Measurements from ENCODE around the gene VEZF1. TPM values are rescaled to one million over a fixed set of nuclear protein-coding genes. Genes with fewer than 3 reads are reported as not detected.

Gene VEZF1
- polyA plus RNA-seq, 2 of the 4 experiments (the other 2 are of a cell fraction): 50.3 to 57.7 TPM

GRCh38 chr17:57988301-57989250 lies 522 bp upstream of the VEZF1 start (continued):
- TF ChIP-seq, protein P1, sequence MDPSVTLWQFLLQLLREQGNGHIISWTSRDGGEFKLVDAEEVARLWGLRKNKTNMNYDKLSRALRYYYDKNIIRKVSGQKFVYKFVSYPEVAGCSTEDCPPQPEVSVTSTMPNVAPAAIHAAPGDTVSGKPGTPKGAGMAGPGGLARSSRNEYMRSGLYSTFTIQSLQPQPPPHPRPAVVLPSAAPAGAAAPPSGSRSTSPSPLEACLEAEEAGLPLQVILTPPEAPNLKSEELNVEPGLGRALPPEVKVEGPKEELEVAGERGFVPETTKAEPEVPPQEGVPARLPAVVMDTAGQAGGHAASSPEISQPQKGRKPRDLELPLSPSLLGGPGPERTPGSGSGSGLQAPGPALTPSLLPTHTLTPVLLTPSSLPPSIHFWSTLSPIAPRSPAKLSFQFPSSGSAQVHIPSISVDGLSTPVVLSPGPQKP (IDR thresholded peaks at IDR 0.05; ENCODE audit: low read depth, low read length): no peak
- TF ChIP-seq CHD2 (IDR thresholded peaks at IDR 0.05; ENCODE audit: low read length, partially characterized antibody) (no peak), NPAS2 (CRISPR knock-in tag; IDR thresholded peaks at IDR 0.05; ENCODE audit: borderline replicate concordance) (no peak), JUNB (IDR thresholded peaks at IDR 0.05) (no peak), FOSB (CRISPR knock-in tag; IDR thresholded peaks at IDR 0.05) (peak; percentile 90; the same call in 1 of the 2 replicates), FOSL2 (IDR thresholded peaks at IDR 0.05) (no peak), FOSL2 (CRISPR knock-in tag; IDR thresholded peaks at IDR 0.05) (peak; percentile 68), POLR2AphosphoS2 (conservative IDR thresholded peaks at IDR 0.05; ENCODE audit: low read length) (peak; percentile 87; the same call in 1 of the 2 replicates), KDM1A (IDR thresholded peaks at IDR 0.05; ENCODE audit: low read depth) (no peak), KDM5A (IDR thresholded peaks at IDR 0.05) (no peak), GATA3 (IDR thresholded peaks at IDR 0.05; ENCODE audit: borderline replicate concordance) (peak; percentile 48), TFCP2L1 (CRISPR knock-in tag; IDR thresholded peaks at IDR 0.05) (peak; percentile 97), HES2 (IDR thresholded peaks at IDR 0.05) (no peak), CHD4 (IDR thresholded peaks at IDR 0.05; ENCODE audit: borderline replicate concordance) (no peak), MYC (IDR thresholded peaks at IDR 0.05; ENCODE audit: borderline replicate concordance, low read length) (no peak), RARB (CRISPR knock-in tag; IDR thresholded peaks at IDR 0.05) (peak; percentile 70; the same call in 1 of the 2 replicates), NR3C1 (IDR thresholded peaks at IDR 0.05) (no peak), CBX8 (IDR thresholded peaks at IDR 0.05) (no peak), POLR2A (IDR thresholded peaks at IDR 0.05; ENCODE audit: low read length) (no peak; the same call in 1 of the 2 replicates), ZC3H11A (IDR thresholded peaks at IDR 0.05) (no peak), HOXB13 (CRISPR knock-in tag; IDR thresholded peaks at IDR 0.05; ENCODE audit: low read depth) (0 out of 2 replicates have a peak, but pooled peaks have one; percentile 30), CTCF (IDR thresholded peaks at IDR 0.05) (peak; percentile 16; the same call in 1 of the 3 replicates), RCOR1 (IDR thresholded peaks at IDR 0.05; ENCODE audit: low read depth, low read length) (no peak), SREBF2 (IDR thresholded peaks at IDR 0.05) (no peak), HOXA7 (CRISPR knock-in tag; IDR thresholded peaks at IDR 0.05) (peak; percentile 97), JUN (IDR thresholded peaks at IDR 0.05) (peak; percentile 82 to 94; a peak in 4 of 5 replicates)
- TF ChIP-seq, protein P2, sequence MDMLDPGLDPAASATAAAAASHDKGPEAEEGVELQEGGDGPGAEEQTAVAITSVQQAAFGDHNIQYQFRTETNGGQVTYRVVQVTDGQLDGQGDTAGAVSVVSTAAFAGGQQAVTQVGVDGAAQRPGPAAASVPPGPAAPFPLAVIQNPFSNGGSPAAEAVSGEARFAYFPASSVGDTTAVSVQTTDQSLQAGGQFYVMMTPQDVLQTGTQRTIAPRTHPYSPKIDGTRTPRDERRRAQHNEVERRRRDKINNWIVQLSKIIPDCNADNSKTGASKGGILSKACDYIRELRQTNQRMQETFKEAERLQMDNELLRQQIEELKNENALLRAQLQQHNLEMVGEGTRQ (IDR thresholded peaks at IDR 0.05): no peak
- TF ChIP-seq, protein P3, sequence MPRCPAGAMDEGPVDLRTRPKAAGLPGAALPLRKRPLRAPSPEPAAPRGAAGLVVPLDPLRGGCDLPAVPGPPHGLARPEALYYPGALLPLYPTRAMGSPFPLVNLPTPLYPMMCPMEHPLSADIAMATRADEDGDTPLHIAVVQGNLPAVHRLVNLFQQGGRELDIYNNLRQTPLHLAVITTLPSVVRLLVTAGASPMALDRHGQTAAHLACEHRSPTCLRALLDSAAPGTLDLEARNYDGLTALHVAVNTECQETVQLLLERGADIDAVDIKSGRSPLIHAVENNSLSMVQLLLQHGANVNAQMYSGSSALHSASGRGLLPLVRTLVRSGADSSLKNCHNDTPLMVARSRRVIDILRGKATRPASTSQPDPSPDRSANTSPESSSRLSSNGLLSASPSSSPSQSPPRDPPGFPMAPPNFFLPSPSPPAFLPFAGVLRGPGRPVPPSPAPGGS (IDR thresholded peaks at IDR 0.05): peak; percentile 30; the same call in 1 of the 3 replicates
- TF ChIP-seq, protein P4, sequence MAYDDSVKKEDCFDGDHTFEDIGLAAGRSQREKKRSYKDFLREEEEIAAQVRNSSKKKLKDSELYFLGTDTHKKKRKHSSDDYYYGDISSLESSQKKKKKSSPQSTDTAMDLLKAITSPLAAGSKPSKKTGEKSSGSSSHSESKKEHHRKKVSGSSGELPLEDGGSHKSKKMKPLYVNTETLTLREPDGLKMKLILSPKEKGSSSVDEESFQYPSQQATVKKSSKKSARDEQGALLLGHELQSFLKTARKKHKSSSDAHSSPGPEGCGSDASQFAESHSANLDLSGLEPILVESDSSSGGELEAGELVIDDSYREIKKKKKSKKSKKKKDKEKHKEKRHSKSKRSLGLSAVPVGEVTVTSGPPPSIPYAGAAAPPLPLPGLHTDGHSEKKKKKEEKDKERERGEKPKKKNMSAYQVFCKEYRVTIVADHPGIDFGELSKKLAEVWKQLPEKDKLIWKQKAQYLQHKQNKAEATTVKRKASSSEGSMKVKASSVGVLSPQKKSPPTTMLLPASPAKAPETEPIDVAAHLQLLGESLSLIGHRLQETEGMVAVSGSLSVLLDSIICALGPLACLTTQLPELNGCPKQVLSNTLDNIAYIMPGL (CRISPR knock-in tag; IDR thresholded peaks at IDR 0.05; ENCODE audit: borderline replicate concordance): 0 out of 2 replicates have a peak, but pooled peaks have one; percentile 67
- TF ChIP-seq, protein P5, sequence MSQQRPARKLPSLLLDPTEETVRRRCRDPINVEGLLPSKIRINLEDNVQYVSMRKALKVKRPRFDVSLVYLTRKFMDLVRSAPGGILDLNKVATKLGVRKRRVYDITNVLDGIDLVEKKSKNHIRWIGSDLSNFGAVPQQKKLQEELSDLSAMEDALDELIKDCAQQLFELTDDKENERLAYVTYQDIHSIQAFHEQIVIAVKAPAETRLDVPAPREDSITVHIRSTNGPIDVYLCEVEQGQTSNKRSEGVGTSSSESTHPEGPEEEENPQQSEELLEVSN (IDR thresholded peaks at IDR 0.05; ENCODE audit: borderline replicate concordance, low read depth): 0 out of 2 replicates have a peak, but pooled peaks have one; percentile 43

Data from A549 (cell line).